GM19035 (cell line): Measurements from ENCODE around the gene CDC42BPB.
"Not testable (repeated sequence)": the region's sequence is repeated elsewhere in the genome, so short reads cannot be mapped to it uniquely, and the experiment has no call there.

Experiments used
- ATAC-seq: cut with Tn5 transposase; IDR thresholded peaks from one replicate; pipeline ENCODE4 v1.9.1; 2021; ENCODE audit not compliant: unreplicated experiment

Gene CDC42BPB

GRCh38 chr14:103047453-103047852, 9.9 kb downstream of the CDC42BPB start:
- not testable (repeated sequence) for ATAC-seq

DNA sequence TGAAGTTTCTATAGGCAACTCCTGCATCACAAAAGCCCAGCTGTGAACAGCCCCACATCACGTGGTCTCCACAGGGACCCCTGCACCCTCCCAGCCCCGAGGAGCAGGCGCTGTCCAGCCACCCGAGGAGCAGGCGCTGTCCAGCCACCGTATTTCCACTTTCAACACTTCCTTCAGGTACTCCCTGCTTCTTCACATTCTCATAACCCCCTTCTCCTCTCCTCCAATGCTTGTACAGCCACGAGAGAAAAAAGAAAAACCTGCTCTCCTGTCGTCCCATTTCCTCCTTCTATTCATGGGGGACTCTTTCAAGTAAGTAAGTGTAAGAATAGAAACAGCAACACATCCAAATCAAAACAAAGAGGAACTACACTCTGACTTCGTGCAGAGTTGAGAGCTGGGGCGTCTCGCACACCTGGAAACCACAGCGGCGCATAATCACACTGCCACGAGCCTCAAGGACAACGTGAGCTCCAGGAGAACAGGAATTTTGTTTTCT, 11.9 kb downstream of the CDC42BPB start:
- no peak for ATAC-seq

- no peak for ATAC-seq
These were observed 13.9 kb downstream of the CDC42BPB start for GRCh38 chr14:103043257-103044015.

- ATAC-seq: no peak
These were observed 15.9 kb downstream of the CDC42BPB start for GRCh38 chr14:103041464-103041863.

- ATAC-seq: no peak
These were observed 23.7 kb downstream of the CDC42BPB start for GRCh38 chr14:103033681-103034096.

DNA sequence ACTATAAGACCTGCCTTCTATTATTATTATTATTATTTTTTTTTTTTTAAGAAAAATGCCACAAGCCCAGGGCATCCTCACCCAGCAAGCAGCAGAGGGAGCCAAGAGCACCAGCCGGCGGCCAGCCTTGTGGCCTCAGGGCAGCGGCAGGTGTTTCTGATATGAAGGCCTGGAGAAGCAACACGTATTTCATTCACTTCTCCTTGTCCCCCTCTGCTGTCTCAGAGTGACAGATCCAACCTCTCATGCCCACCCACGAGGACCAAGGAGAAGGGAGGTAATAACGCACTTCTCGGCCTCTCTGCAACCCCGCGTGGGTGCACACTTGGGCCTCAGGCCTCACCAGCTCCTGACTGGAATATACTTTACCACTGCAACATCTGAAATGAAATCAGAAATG, 25.4 kb downstream of the CDC42BPB start:
- ATAC-seq: no peak

GRCh38 chr14:103031566-103031911, 25.8 kb downstream of the CDC42BPB start:
- ATAC-seq: no peak

GRCh38 chr14:103030741-103031565, 26.4 kb downstream of the CDC42BPB start:
- ATAC-seq: no peak

- no peak for ATAC-seq
These were observed 27.4 kb downstream of the CDC42BPB start for GRCh38 chr14:103029936-103030335.

GRCh38 chr14:103028772-103029171, 28.6 kb downstream of the CDC42BPB start:
- ATAC-seq: no peak

DNA sequence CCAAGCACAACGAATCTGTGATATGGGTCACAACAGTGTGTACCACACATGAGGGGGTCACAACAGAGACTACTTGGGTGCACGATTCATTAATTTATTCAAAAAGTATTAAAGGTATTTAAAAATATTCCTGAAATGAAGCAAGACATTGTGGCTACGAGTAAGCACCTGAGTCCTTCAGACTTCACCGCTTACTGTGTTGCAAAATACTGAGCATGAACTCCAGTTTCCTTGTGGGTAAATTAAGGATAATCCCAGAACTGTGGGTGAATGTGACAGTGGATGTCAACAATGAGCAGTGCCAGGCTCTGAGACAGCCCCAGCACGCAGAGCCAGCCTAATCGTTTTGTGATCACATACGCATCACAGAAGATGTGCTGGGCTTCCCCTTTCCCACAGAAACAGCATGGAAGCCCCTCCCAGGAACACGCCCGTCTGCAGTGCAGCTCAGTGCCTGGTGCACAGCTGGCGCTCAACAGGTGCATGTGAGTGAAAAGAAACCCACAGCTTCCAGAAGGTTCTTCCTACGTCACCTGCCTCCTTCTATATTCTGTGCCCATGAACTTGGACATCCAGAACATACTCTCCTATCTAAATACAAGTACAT, 29.1 kb downstream of the CDC42BPB start:
- no peak for ATAC-seq

DNA sequence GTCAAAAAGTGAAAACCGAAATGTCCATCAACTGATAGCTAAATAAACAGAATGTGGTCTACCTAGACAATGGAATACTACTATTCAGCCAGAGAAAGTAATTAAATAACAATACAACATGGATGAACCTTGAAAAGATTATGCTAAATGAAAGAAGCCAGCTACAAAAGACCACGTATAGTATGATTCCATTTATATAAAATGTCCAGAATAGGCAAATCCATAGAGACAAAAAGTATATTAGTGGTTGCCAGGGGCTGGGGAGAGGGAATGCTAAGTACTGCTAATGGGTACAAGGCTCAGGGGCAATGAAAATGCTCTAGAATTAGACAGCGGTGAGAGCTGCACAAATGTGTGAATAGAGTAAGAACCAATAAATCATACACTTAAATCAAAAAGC, 29.9 kb downstream of the CDC42BPB start:
- no peak for ATAC-seq

DNA sequence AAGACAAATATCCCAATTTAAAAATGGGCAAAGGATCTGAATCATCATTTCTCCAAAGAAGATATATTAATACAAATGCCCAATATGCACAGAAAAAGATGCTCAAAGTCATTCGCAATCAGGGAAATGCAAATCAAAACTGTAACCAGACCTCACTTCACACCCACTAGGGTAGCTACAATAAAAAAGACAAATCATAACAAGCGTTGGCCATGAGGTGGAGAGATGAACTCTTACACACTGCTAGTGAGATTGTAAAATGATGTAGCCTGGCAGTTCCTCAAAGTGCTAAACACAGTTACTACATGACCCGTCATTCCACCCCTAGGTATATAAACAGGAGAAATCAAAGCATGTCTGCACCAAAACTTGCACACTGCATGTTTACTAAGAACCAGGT, 30.4 kb downstream of the CDC42BPB start:
- no peak for ATAC-seq

GRCh38 chr14:103026196-103026595, 31.2 kb downstream of the CDC42BPB start:
- ATAC-seq: not testable (repeated sequence)

DNA sequence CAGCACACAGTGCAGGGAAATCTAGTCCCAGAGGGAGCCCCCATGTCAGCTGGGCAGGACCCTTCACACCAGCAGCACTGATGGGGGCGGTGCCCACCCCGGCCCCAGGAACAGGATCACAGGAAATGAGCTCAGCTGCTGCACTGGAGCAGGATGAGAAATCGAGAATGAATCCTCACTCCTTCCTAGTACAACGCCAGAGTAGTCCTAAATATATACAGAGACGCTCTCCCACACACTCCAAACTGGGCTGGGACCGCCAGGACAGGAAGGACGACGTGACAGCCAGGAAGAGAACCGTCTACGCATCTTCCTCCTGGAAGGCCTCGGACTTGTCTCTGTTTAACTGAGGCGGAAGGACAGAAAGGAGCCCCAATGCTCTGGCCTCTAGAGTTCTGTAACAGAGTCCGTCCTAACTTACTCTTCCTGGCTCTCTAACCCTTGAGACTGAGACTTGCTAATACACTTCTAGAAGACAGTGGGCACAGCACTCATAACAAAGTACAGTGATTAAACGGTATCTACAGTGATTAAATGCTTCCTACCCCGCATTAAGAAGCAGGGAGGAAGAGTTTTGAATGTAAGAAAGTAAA, 33.4 kb downstream of the CDC42BPB start:
- no peak for ATAC-seq

DNA sequence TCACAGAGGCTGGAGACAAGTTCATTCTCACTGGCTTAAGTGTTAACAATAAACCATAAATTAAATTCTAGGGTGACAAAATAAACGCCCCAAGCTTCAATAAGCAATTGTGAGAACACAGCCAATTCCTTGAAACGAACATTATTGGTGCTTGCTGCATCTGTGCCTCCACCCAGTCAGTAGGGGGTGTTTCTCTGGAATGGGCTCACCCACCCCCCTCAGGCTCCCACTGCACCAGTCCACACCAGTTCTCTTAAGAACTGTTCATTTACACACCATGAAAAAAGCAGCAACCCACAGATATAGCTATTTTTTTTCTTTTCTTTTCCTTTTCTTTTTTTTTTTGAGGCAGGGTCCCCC, 34.7 kb downstream of the CDC42BPB start:
- no peak for ATAC-seq

GRCh38 chr14:103022002-103022684, 35.2 kb downstream of the CDC42BPB start:
- ATAC-seq: no peak

GRCh38 chr14:103021684-103022001, 35.7 kb downstream of the CDC42BPB start:
- ATAC-seq: no peak

- ATAC-seq: no peak
These were observed 36.8 kb downstream of the CDC42BPB start for GRCh38 chr14:103020271-103021170.

DNA sequence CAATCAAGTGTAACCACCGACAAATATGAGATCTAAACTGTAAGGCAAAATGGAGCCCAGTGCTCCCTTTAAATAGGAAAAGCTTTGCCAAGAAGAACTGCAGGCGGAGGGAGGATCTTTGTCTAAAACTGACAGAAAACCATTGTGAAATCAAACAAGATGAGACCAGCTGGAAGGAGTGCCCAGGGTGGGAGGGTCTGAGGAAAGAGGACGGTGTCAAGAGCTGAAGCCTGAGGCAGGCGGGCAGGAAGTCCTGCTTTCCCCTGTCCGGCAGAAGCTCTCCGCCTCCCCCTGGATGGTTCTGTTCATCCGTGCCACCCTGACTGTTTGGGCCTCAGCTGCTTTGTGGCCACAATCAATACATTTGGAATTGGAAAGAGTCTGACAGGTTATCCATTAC, 37.5 kb downstream of the CDC42BPB start:
- no peak for ATAC-seq
